ENCODE results near the gene MPL.

MPL gene

DNA sequence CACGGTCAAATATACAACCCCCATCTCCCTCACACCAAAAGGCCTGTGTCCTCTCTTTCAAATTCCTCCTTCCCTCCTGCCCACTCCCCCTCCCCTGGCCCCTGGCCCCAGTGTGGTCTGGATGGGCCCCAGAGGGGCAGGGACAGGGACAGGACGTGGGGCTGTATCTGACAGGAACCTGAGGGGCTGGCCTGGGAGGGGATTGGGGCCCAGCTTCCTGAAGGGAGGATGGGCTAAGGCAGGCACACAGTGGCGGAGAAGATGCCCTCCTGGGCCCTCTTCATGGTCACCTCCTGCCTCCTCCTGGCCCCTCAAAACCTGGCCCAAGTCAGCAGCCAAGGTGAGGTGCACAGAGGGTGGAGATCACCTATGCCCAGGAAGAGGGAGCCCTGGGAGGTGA is at the start of gene MPL:
MPL (plus strand) TSS at position 231 of the 400 bp plus-strand sequence; CDS start at position 262, 31 bp downstream.
- TF ChIP-seq ZNF8 (CRISPR knock-in tag; IDR thresholded peaks at IDR 0.05) (no peak), OSR1 (CRISPR knock-in tag; IDR thresholded peaks at IDR 0.05) (no peak), GLIS3 (CRISPR knock-in tag; IDR thresholded peaks at IDR 0.05) (no peak), TCF4 (CRISPR knock-in tag; IDR thresholded peaks at IDR 0.05; ENCODE audit: borderline replicate concordance) (no peak), ZNF70 (CRISPR knock-in tag; IDR thresholded peaks at IDR 0.05) (no peak), ZNF565 (CRISPR knock-in tag; conservative IDR thresholded peaks at IDR 0.05; ENCODE audit: low read depth) (no peak), CSDC2 (CRISPR knock-in tag; IDR thresholded peaks at IDR 0.05) (no peak), ESRRG (CRISPR knock-in tag; IDR thresholded peaks at IDR 0.05) (no peak), ZFP3 (CRISPR knock-in tag; IDR thresholded peaks at IDR 0.05) (no peak), TOX (CRISPR knock-in tag; IDR thresholded peaks at IDR 0.05; ENCODE audit: borderline replicate concordance) (no peak), BACH2 (CRISPR knock-in tag; IDR thresholded peaks at IDR 0.05; ENCODE audit: borderline replicate concordance) (no peak), SNAI2 (CRISPR knock-in tag; IDR thresholded peaks at IDR 0.05) (no peak), ARNTL (CRISPR knock-in tag; IDR thresholded peaks at IDR 0.05; ENCODE audit: borderline replicate concordance, low read depth) (no peak)
- TF ChIP-seq, protein P1, sequence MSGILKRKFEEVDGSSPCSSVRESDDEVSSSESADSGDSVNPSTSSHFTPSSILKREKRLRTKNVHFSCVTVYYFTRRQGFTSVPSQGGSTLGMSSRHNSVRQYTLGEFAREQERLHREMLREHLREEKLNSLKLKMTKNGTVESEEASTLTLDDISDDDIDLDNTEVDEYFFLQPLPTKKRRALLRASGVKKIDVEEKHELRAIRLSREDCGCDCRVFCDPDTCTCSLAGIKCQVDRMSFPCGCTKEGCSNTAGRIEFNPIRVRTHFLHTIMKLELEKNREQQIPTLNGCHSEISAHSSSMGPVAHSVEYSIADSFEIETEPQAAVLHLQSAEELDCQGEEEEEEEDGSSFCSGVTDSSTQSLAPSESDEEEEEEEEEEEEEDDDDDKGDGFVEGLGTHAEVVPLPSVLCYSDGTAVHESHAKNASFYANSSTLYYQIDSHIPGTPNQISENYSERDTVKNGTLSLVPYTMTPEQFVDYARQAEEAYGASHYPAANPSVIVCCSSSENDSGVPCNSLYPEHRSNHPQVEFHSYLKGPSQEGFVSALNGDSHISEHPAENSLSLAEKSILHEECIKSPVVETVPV (CRISPR knock-in tag; IDR thresholded peaks at IDR 0.05) = no peak
- TF ChIP-seq, protein P2, sequence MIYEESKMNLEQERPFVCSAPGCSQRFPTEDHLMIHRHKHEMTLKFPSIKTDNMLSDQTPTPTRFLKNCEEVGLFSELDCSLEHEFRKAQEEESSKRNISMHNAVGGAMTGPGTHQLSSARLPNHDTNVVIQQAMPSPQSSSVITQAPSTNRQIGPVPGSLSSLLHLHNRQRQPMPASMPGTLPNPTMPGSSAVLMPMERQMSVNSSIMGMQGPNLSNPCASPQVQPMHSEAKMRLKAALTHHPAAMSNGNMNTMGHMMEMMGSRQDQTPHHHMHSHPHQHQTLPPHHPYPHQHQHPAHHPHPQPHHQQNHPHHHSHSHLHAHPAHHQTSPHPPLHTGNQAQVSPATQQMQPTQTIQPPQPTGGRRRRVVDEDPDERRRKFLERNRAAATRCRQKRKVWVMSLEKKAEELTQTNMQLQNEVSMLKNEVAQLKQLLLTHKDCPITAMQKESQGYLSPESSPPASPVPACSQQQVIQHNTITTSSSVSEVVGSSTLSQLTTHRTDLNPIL (CRISPR knock-in tag; IDR thresholded peaks at IDR 0.05; ENCODE audit: low read depth) = no peak
- TF ChIP-seq, protein P3, sequence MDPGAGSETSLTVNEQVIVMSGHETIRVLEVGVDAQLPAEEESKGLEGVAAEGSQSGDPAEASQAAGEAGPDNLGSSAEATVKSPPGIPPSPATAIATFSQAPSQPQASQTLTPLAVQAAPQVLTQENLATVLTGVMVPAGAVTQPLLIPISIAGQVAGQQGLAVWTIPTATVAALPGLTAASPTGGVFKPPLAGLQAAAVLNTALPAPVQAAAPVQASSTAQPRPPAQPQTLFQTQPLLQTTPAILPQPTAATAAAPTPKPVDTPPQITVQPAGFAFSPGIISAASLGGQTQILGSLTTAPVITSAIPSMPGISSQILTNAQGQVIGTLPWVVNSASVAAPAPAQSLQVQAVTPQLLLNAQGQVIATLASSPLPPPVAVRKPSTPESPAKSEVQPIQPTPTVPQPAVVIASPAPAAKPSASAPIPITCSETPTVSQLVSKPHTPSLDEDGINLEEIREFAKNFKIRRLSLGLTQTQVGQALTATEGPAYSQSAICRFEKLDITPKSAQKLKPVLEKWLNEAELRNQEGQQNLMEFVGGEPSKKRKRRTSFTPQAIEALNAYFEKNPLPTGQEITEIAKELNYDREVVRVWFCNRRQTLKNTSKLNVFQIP (CRISPR knock-in tag; IDR thresholded peaks at IDR 0.05; ENCODE audit: borderline replicate concordance, low read depth) = no peak
- TF ChIP-seq, protein P4, sequence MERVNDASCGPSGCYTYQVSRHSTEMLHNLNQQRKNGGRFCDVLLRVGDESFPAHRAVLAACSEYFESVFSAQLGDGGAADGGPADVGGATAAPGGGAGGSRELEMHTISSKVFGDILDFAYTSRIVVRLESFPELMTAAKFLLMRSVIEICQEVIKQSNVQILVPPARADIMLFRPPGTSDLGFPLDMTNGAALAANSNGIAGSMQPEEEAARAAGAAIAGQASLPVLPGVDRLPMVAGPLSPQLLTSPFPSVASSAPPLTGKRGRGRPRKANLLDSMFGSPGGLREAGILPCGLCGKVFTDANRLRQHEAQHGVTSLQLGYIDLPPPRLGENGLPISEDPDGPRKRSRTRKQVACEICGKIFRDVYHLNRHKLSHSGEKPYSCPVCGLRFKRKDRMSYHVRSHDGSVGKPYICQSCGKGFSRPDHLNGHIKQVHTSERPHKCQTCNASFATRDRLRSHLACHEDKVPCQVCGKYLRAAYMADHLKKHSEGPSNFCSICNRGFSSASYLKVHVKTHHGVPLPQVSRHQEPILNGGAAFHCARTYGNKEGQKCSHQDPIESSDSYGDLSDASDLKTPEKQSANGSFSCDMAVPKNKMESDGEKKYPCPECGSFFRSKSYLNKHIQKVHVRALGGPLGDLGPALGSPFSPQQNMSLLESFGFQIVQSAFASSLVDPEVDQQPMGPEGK (CRISPR knock-in tag; IDR thresholded peaks at IDR 0.05; ENCODE audit: borderline replicate concordance) = no peak
- ATAC-seq = no peak

GRCh38 chr1:43288058-43288784 is 49.4 kb upstream of the MPL start:
- TF ChIP-seq ISL1 (CRISPR knock-in tag; IDR thresholded peaks at IDR 0.05) (no peak), PPARA (CRISPR knock-in tag; IDR thresholded peaks at IDR 0.05; ENCODE audit: borderline replicate concordance) (no peak), TSHZ2 (CRISPR knock-in tag; IDR thresholded peaks at IDR 0.05) (no peak), TCF4 (CRISPR knock-in tag; IDR thresholded peaks at IDR 0.05; ENCODE audit: borderline replicate concordance) (no peak)
- no peak for ATAC-seq

All from SK-N-SH treated with all-trans-retinoic acid at 6 μM for 48 hours (cell line).